GM19099 (cell line): ENCODE results near the gene EPHA8.

Source experiments
- POLR2A ChIP-seq: IDR thresholded peaks from 3 replicates; pipeline ENCODE4 v1.6.1; 2011; ENCODE audit warnings: low read depth; ENCODE audit not compliant: insufficient read length; ENCODE audit errors: extremely low read depth

The EPHA8 gene

DNA sequence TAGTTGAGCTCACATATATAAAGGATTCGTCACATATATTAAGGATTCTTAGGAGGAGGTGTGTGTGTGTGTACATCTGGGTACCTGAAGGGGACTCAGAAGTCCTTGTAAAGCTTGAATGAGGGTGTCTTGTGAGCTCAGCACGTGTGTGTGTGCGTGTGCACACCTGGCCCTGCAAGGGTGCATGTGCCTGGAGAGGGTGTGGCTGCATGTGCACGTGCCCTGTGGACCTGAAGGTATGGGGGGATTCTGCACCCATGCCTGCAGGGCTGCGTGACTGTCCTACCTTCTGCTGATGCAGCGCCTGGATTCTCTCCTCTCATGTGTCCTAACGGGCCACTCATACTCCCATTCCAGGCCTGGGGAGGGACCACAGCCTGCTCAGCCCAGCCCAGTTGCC, 24.0 kb downstream of the EPHA8 start:
- no peak for TF ChIP-seq POLR2A

DNA sequence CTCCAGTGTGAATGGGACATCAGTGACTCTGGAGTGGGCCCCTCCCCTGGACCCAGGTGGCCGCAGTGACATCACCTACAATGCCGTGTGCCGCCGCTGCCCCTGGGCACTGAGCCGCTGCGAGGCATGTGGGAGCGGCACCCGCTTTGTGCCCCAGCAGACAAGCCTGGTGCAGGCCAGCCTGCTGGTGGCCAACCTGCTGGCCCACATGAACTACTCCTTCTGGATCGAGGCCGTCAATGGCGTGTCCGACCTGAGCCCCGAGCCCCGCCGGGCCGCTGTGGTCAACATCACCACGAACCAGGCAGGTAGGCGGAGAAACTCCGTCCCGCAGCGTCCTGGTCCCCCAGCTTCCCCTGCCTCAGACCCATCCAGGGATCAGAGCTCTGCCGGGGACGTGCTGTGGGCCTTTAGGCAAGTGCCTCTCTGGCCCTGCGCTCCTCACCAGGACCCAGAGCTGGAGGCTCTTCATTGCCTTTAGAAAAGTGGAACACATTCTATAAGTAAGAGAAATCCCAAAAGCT, 25.7 kb downstream of the EPHA8 start:
- TF ChIP-seq POLR2A, result no peak

DNA sequence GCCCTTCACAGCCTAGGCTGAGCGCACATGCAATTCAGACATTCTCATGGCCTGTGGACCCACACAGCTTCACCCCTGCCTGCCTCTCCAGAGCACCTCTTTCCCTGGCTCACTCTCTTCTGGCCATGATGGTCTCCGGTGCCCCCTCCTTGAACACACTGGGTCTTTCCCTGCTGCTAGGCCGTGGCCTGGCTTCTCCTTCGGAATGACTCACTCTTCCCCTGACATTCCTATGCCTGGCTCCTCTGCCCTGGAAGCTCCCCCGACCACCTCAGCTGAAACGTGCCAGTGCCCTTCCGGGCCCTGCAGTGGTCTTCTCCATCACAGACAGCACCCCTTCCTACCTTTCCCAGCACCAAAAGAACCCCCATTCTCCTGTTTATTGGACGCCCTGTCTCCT, 28.3 kb downstream of the EPHA8 start:
- TF ChIP-seq POLR2A, result no peak

DNA sequence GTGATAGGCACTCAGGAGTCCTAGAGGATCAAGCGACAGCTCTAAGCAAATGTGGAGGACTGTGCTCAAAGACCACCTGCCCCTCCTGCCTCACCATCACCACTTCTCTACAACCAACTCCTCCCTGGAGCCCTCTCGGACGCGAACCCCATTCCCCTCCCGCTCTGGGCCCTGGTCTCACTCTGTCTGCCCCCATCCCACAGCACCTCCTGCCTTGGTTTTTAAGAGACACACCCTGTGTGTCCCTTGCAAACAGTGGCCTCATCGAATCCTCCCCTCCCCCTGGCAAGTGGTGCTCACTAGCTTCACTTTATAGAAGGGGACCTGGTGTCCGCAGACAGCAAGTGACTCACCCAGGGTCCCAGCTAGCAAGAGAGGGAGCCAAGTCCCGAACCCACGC, 28.8 kb downstream of the EPHA8 start:
- no peak for TF ChIP-seq POLR2A

DNA sequence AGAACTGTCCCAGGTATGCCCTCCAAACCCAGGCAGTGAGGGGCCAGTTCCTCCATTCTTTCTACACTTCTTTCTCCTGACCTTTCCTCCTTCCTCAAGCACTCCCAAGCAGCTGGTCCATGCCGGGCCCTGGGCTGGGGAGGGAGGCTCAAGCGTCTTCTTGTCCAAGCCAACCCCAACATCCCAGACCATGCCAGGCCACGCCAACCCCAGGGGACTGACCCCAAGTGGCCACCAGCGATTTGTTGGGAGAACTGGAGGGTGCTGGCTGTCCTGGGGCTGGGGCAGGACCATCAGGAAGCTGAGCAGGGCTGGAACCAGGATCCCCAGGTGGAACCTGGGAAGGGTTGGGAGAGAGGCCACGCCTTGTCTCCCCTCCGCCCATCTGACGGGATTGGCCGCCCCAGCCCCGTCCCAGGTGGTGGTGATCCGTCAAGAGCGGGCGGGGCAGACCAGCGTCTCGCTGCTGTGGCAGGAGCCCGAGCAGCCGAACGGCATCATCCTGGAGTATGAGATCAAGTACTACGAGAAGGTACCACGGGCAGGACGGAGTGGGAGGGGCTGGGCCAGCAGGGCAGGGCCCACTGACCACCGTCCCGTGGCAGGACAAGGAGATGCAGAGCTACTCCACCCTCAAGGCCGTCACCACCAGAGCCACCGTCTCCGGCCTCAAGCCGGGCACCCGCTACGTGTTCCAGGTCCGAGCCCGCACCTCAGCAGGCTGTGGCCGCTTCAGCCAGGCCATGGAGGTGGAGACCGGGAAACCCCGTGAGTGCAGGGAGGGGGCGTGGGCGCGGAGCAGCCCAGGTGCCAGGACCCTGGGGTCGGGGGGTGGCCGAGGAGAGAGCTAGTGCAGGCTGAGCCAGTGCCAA, 29.9 kb downstream of the EPHA8 start:
- TF ChIP-seq POLR2A, result no peak

DNA sequence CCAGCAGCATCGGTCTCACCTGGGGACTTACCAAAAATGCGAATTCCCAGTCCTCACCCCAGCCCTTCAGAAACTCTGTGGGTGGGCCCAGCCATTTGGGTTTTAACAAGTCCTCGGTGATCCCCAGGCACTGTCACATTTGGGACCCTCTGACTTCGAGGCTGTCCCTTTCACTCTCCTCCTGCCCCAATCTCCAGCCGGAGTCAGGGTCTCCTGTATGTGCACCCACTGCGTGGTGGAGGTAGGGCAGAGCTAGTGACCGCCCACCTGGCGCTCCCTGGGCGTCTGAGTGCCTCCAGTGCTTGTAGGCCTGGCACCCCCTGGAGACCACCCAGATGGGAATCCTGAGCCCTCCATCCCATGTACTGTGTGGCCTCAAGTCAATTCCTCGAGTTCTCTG, 31.1 kb downstream of the EPHA8 start:
- TF ChIP-seq POLR2A, result no peak

DNA sequence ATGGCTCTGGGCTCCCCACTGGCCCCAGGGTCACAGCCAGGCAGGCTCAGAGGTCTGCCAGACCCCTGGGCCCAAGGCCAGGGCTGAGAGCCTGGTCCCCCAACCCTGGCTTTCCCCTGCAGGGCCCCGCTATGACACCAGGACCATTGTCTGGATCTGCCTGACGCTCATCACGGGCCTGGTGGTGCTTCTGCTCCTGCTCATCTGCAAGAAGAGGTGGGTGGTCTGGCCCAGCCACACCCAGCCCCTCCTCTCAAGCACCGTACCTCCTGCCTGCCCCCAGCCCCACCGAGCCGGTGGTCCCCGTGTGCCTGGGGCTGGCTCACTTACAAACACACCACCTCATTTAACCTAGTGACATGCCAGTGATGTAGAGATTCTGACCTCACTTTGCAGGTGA, 31.8 kb downstream of the EPHA8 start:
- no peak for TF ChIP-seq POLR2A

DNA sequence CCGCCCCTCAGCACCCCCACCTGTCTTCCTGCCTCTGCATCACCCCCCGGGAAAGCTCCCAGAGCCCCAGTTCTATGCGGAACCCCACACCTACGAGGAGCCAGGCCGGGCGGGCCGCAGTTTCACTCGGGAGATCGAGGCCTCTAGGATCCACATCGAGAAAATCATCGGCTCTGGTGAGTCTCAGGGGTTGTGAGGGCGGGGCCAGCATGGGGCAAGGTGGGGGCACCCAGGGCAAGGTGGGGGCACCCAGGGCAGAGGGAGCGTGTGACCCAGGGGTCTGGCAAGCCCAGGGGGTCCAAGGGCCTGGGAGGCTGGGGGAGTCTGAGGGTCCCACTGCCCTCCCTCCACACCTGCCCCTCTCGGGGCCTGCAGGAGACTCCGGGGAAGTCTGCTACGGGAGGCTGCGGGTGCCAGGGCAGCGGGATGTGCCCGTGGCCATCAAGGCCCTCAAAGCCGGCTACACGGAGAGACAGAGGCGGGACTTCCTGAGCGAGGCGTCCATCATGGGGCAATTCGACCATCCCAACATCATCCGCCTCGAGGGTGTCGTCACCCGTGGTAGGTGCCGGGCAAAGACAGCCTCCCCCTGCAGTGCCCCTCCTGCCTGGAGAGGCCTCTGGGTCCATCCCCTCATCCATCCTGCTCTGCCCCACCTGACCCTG, 34.1 kb downstream of the EPHA8 start:
- TF ChIP-seq POLR2A, result no peak

DNA sequence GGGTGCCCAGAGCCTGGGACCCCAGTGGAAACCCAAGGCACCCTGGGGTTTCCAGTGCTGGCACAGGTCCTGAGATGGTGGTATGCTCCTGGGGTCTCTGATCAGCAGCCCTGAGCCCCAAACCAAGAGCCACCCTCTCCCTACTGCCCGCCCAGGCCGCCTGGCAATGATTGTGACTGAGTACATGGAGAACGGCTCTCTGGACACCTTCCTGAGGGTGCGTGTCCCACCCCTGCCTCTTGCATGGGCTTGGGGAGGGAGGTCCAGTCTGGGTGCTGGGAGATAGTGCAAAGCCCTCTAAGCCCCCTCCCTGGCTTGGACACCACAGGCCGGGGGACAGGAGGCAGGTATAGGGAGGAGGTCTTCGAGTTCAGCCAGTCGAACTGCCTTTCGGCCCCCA, 34.7 kb downstream of the EPHA8 start:
- TF ChIP-seq POLR2A, result no peak

DNA sequence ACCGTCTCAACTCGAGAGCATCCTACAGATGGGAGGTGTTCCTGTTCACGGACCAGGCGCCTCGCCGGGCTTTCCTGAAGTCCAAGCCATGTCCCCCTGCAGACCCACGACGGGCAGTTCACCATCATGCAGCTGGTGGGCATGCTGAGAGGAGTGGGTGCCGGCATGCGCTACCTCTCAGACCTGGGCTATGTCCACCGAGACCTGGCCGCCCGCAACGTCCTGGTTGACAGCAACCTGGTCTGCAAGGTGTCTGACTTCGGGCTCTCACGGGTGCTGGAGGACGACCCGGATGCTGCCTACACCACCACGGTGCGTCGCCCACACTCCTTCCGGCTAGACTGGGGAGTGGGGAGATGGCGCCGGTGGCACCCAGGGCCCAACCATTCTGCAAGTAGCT, 35.4 kb downstream of the EPHA8 start:
- no peak for TF ChIP-seq POLR2A

DNA sequence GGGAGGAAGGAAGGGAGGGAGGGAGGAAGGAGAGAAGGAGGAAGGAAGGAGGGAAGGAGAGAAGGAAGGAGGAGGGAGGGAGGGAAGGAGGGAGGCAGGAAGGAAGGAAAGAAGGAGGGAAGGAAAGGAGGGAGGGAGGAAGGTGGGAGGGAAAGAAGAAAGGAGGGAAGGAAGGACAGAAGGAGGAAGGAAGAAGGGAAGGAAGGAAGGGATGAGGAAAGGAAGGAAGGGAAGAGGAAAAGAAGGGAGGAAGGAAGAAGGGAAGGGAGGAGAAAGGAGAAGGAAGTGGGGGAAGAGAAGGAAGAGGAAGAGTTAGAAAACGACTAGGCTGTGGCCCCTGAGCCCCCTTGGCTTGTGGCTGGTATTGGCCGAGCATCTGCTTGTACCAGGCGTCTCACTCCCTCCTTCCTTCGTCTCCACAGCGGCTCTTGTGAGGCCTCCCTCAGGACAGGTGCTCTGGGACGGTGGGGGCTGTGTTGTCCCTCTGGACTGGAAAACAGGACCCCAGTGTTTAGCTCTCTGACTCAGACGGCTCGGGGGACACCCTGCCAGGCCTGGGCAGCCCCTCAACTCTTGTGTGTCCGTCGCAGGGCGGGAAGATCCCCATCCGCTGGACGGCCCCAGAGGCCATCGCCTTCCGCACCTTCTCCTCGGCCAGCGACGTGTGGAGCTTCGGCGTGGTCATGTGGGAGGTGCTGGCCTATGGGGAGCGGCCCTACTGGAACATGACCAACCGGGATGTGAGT, 37.0 kb downstream of the EPHA8 start:
- no peak for TF ChIP-seq POLR2A

DNA sequence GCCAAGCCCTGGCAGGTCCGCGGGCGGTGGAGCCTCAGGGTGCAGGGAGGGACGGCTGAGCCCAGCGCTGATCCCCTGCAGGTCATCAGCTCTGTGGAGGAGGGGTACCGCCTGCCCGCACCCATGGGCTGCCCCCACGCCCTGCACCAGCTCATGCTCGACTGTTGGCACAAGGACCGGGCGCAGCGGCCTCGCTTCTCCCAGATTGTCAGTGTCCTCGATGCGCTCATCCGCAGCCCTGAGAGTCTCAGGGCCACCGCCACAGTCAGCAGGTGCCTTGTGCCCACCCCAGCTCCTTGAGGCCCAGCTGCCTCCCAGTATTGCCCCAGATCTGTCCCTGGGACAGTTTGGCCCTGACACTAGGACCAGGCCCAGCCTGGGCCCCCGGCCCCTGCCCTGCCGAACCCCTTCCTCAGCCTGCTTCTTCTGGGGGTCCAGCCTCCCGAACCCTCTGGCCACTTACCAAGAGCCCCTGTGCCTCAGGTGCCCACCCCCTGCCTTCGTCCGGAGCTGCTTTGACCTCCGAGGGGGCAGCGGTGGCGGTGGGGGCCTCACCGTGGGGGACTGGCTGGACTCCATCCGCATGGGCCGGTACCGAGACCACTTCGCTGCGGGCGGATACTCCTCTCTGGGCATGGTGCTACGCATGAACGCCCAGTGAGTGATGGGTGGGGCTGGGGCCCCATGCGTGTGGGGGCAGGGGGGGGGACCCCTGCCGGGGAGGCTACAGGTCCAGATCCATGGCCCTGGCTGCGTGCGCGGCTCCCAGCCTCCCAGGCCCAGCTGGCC, 37.7 kb downstream of the EPHA8 start:
- no peak for TF ChIP-seq POLR2A

DNA sequence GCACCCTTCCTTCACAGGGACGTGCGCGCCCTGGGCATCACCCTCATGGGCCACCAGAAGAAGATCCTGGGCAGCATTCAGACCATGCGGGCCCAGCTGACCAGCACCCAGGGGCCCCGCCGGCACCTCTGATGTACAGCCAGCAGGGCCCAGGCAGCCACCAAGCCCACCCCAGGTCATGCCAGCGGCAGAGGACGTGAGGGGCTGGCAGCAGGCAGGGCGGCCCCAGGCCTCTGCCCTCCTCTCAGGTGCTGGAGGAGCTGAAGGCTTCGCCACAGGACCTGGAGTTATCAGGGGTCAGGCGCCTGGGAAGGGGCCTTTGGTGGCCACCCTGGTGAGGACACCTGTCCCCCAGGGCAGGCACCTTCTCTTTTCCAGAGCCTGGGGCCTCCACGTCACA, 38.3 kb downstream of the EPHA8 start:
- no peak for TF ChIP-seq POLR2A

DNA sequence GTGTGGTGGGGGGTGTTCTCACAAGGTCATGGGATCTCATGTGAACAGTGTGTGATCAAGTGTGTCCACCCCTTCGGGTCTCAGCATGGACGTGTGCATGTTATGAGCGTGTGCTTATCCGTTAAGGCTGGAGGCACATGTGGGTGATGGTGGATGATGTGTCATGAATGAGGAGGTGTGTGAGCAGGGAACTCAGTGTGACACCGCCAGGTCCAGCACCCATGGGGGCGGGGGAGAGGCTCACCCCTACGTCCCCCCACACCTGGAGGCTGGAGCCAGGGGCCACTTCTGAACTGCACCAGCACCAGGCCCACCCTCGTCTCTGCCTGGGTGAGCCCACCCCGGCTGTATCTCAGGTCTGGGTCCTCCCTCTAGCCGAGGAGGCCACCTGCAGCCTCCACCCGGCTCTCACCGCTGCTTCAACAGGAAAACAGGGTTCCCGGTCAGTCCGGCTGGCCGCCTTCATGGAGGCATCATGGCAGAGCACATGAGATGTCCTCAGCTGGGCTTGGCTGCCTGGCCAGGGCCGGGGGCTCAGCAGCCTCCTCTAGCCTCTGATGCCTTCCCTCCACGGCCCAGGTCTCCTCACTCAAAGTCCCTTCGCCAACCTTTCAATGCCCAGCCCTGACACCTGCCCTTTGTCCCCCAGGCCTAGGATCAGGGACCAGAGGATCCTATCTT, 38.9 kb downstream of the EPHA8 start:
- no peak for TF ChIP-seq POLR2A
